Measurements from ENCODE around the gene ZNF423. TPM values are rescaled to one million over a fixed set of nuclear protein-coding genes. Genes with fewer than 3 reads are reported as not detected.

The ZNF423 gene
- total RNA-seq, 1 experiment from 2014 or later = 11.1 TPM

DNA sequence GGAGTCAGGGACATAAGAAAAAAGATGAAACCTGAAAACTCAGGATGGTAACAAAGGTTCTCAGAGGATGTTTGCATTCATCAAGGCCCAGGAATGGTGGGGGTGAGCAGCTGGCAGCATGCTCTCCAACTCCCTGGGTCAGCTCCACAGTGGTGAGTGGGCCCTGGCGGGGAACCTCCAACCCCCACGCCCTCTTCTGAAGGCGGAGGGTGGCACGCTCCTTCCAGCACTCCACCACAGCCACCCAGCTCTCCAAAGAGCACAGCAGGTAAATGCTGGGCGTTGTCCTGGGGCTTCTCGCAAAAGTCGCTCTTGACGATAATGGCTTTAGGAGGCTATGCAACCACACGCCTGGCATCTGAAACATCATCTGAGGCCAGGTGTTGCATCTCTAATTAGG, 308.5 kb downstream of the ZNF423 start:
- Histone ChIP-seq H3K4me1 (ENCODE audit: insufficient read depth, low read length, poor library complexity, severe bottlenecking) (peaks cover 8% of the 10 kb centered on the region), H3K9me3 (ENCODE audit: low read depth, low read length, poor library complexity, severe bottlenecking) (no peaks in the 10 kb centered on the region), H3K4me3 (ENCODE audit: low read depth, low read length, poor library complexity, severe bottlenecking) (no peak overlapping the region), H3K27me3 (replicated peaks; ENCODE audit: insufficient read depth, low read depth, low read length, poor library complexity) (no peaks in the 10 kb centered on the region), H3K27ac (ENCODE audit: low read depth, low read length, poor library complexity, severe bottlenecking) (no peak overlapping the region), H3K36me3 (ENCODE audit: insufficient read depth, low read length, poor library complexity, severe bottlenecking) (no peaks in the 10 kb centered on the region)
- DNase-seq (ENCODE audit: low spot score) = no peak
- ChIA-PET POLR2A (ENCODE audit: low non-redundant PET) (no interaction called here), CTCF (no interaction called here)
- TF ChIP-seq CTCF (conservative IDR thresholded peaks at IDR 0.05; ENCODE audit: low read depth, low read length) = no peak
- TF ChIP-seq EZH2 (IDR thresholded peaks at IDR 0.05; ENCODE audit: borderline replicate concordance, low read depth, low read length, poor library complexity, severe bottlenecking) = no peak
- intact Hi-C loops (cut with micrococcal nuclease; ENCODE audit: unreplicated experiment) = no loop called here
- no TSS peak for BruUV-seq (replicated peaks)

DNA sequence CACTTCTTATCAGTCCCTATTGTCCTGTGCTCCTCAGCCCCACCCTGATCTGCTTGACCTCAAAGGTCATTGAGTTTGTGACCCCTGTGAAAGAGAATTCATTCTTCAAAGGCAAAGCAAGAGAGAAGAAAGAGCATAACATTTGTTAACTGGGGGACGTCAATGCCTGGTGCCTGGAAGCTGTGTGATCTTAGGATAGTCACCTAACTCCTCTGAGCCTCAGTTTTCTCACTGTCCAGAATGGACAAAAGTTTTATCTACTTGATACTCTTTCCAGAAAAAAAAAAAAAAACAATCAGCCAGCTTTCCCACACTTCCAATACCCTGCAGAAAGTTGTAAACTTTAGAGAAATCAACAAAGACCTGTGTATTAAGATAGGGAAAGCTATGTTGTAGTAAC, 309.2 kb downstream of the ZNF423 start:
- Histone ChIP-seq H3K4me1 (ENCODE audit: insufficient read depth, low read length, poor library complexity, severe bottlenecking) (peaks cover 8% of the 10 kb centered on the region), H3K9me3 (ENCODE audit: low read depth, low read length, poor library complexity, severe bottlenecking) (no peaks in the 10 kb centered on the region), H3K4me3 (ENCODE audit: low read depth, low read length, poor library complexity, severe bottlenecking) (no peak overlapping the region), H3K27me3 (replicated peaks; ENCODE audit: insufficient read depth, low read depth, low read length, poor library complexity) (no peaks in the 10 kb centered on the region), H3K27ac (ENCODE audit: low read depth, low read length, poor library complexity, severe bottlenecking) (no peak overlapping the region), H3K36me3 (ENCODE audit: insufficient read depth, low read length, poor library complexity, severe bottlenecking) (no peaks in the 10 kb centered on the region)
- no peak for DNase-seq (ENCODE audit: low spot score)
- intact Hi-C loops (cut with micrococcal nuclease; ENCODE audit: unreplicated experiment) = no loop called here
- TF ChIP-seq EZH2 (IDR thresholded peaks at IDR 0.05; ENCODE audit: borderline replicate concordance, low read depth, low read length, poor library complexity, severe bottlenecking) (no peak), CTCF (conservative IDR thresholded peaks at IDR 0.05; ENCODE audit: low read depth, low read length) (no peak)
- POLR2A ChIA-PET (ENCODE audit: low non-redundant PET) = no interaction called here
- no TSS peak for BruUV-seq (replicated peaks)
- CTCF ChIA-PET = no interaction called here

DNA sequence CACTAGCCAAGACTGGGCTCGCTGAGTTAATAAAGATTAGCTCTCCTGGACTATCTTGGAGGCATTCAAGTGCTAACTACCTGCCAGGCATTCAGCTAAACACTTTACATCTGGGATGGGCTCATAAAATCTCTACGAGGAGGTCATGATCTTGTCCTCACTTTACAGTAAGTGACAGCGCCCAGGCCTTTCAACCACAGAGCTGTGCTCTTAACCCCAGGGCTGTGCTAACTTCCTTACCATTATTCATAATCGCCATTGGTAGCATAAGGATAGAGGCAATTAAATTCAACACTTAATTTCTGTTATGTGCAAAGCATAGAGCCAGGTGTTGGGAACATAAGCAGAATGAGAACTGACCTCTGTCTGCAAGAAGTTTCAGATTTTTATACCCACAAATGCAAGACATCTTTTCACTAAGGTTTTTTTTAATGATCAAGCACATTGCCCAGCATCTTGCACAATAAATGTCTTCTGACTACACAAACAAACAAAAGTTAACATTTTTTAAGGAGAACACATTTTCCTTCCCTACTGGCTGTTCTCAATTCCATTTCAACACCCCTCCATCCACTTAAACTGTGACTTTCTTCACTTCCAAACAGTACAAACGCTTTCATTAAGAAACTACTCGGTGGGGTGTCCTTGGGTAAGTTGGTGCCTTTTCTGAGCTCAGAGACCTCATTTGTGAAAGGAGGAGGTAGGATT, 310.0 kb downstream of the ZNF423 start:
- H3K27ac ChIP-seq (ENCODE audit: low read depth, low read length, poor library complexity, severe bottlenecking) = no peak overlapping the region
- H3K36me3 ChIP-seq (ENCODE audit: insufficient read depth, low read length, poor library complexity, severe bottlenecking) = no peaks in the 10 kb centered on the region
- no peak for DNase-seq (ENCODE audit: low spot score)
- H3K4me3 ChIP-seq (ENCODE audit: low read depth, low read length, poor library complexity, severe bottlenecking) = no peak overlapping the region
- intact Hi-C loops (cut with micrococcal nuclease; ENCODE audit: unreplicated experiment) = no loop called here
- no peaks in the 10 kb centered on the region for H3K9me3 ChIP-seq (ENCODE audit: low read depth, low read length, poor library complexity, severe bottlenecking)
- no peaks in the 10 kb centered on the region for H3K27me3 ChIP-seq (replicated peaks; ENCODE audit: insufficient read depth, low read depth, low read length, poor library complexity)
- H3K4me1 ChIP-seq (ENCODE audit: insufficient read depth, low read length, poor library complexity, severe bottlenecking) = peaks cover 8% of the 10 kb centered on the region
- ChIA-PET CTCF (no interaction called here), POLR2A (ENCODE audit: low non-redundant PET) (no interaction called here)
- no TSS peak for BruUV-seq (replicated peaks)
- TF ChIP-seq CTCF (conservative IDR thresholded peaks at IDR 0.05; ENCODE audit: low read depth, low read length) = no peak
- no peak for TF ChIP-seq EZH2 (IDR thresholded peaks at IDR 0.05; ENCODE audit: borderline replicate concordance, low read depth, low read length, poor library complexity, severe bottlenecking)
